Stomach (tissue), 4 donors: ENCODE results near the gene TRPC6.

Experiments used
- POLR2A ChIP-seq, 4 donors: fragments of 450-650 bp; IDR thresholded peaks; one replicate each; pipeline ENCODE4 v1.6.1; 2016; ENCODE audit warnings: antibody characterized with exemption in 4 of 4, control low read depth in 2 of 4, mild to moderate bottlenecking in 1 of 4, moderate library complexity in 1 of 4
- POLR2AphosphoS5 ChIP-seq, 3 donors: sonication (generic); formaldehyde crosslinking; IDR thresholded peaks; one replicate each; pipeline ENCODE4 v1.6.1; 2016; ENCODE audit warnings: antibody characterized with exemption in 3 of 3
- TF ChIP-seq, protein P1 (sequence below), 7 experiments: fragments of 450-650 bp in 4 of 7; fragments of 200-600 bp in 3 of 7; sonication (generic) in 3 of 7; IDR thresholded peaks; one replicate each; pipeline ENCODE4 v1.5.1; 2016 to 2019; ENCODE audit warnings: antibody characterized with exemption in 7 of 7, control low read depth in 2 of 7, mild to moderate bottlenecking in 1 of 7

DNA sequence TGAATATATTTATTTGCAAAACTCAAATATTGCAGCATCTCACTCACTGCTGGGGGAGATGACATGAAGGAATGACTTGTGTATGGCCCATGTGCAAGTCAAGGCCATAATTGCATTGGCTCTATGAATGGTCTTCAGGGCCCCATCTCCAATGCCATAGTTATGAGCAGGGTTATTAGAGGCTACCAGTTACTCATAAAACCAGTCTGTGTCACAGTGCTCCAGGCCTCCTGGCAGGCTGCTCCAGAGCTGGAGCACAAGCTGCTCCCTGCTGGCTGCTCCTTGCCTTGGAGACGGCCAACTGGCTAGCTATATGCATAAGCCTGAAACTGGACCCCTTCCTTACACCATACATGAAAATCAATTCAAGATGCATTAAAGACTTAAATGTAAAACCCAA is 145.7 kb downstream of the TRPC6 start:
- TF ChIP-seq, protein P1, sequence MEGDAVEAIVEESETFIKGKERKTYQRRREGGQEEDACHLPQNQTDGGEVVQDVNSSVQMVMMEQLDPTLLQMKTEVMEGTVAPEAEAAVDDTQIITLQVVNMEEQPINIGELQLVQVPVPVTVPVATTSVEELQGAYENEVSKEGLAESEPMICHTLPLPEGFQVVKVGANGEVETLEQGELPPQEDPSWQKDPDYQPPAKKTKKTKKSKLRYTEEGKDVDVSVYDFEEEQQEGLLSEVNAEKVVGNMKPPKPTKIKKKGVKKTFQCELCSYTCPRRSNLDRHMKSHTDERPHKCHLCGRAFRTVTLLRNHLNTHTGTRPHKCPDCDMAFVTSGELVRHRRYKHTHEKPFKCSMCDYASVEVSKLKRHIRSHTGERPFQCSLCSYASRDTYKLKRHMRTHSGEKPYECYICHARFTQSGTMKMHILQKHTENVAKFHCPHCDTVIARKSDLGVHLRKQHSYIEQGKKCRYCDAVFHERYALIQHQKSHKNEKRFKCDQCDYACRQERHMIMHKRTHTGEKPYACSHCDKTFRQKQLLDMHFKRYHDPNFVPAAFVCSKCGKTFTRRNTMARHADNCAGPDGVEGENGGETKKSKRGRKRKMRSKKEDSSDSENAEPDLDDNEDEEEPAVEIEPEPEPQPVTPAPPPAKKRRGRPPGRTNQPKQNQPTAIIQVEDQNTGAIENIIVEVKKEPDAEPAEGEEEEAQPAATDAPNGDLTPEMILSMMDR (IDR thresholded peaks at IDR 0.05): no peak
- TF ChIP-seq POLR2AphosphoS5 (IDR thresholded peaks at IDR 0.05) (no peak), POLR2A (IDR thresholded peaks at IDR 0.05) (no peak)
